KBM-7 (cell line): ENCODE results near the gene MAGEB17.
"Not testable (repeated sequence)": the region's sequence is repeated elsewhere in the genome, so short reads cannot be mapped to it uniquely, and the experiment has no call there.

Source experiments
- DNase-seq: peaks from one replicate; pipeline ENCODE4 v3.0.0-alpha.2; 2015
- in situ Hi-C: fragments of 300-500 bp; cut with MboI; formaldehyde crosslinking; loops from 2 replicates; pipeline ENCODE4 v1.14.3; 2020; ENCODE audit warnings: low sequenced_read_pairs, low pct_unique_long_range_greater_than_20kb, mixed read lengths

Gene MAGEB17

GRCh38 chrX:16148896-16149295 lies 18.4 kb upstream of the MAGEB17 start:
- in situ Hi-C loops, result no loop called here

GRCh38 chrX:16155581-16156096 lies 11.6 kb upstream of the MAGEB17 start:
- in situ Hi-C loops, result no loop called here
- DNase-seq, result no peak

More at GRCh38 chrX:16148896-16149295, 18.4 kb upstream of the MAGEB17 start:
- no peak for DNase-seq

- DNase-seq, result no peak
- in situ Hi-C loops, result no loop called here
Measured at GRCh38 chrX:16156692-16157331, 10.5 kb upstream of the MAGEB17 start.

- in situ Hi-C loops, result no loop called here
- no peak for DNase-seq
Measured at GRCh38 chrX:16160729-16161128, 6.6 kb upstream of the MAGEB17 start.

- in situ Hi-C loops, DNase-seq: not testable (repeated sequence)
Measured at GRCh38 chrX:16161173-16161572, 6.1 kb upstream of the MAGEB17 start.

GRCh38 chrX:16162391-16162790 lies 4.9 kb upstream of the MAGEB17 start:
- DNase-seq, result no peak
- in situ Hi-C loops, result no loop called here

GRCh38 chrX:16164748-16165147 lies 2.5 kb upstream of the MAGEB17 start:
- no peak for DNase-seq
- in situ Hi-C loops, result no loop called here

- no peak for DNase-seq
- in situ Hi-C loops, result no loop called here
Measured at GRCh38 chrX:16171039-16171438, 3.8 kb downstream of the MAGEB17 start.

GRCh38 chrX:16171944-16172343 lies 4.7 kb downstream of the MAGEB17 start:
- in situ Hi-C loops, result no loop called here
- no peak for DNase-seq

- in situ Hi-C loops, result no loop called here
- DNase-seq, result no peak
Measured at GRCh38 chrX:16172391-16172790, 5.1 kb downstream of the MAGEB17 start.

GRCh38 chrX:16175329-16176061 lies 8.2 kb downstream of the MAGEB17 start:
- in situ Hi-C loops, result no loop called here
- DNase-seq, result no peak

GRCh38 chrX:16177260-16177659 lies 10.0 kb downstream of the MAGEB17 start:
- no peak for DNase-seq
- in situ Hi-C loops, result no loop called here

- in situ Hi-C loops, DNase-seq: not testable (repeated sequence)
Measured at GRCh38 chrX:16183843-16184242, 16.6 kb downstream of the MAGEB17 start.

GRCh38 chrX:16185725-16186136 lies 18.4 kb downstream of the MAGEB17 start:
- in situ Hi-C loops, result no loop called here
- peak; percentile 2 for DNase-seq

GRCh38 chrX:16186380-16187007 lies 19.2 kb downstream of the MAGEB17 start:
- no peak for DNase-seq
- in situ Hi-C loops, result no loop called here

GRCh38 chrX:16187024-16187760 lies 19.9 kb downstream of the MAGEB17 start:
- no peak for DNase-seq
- in situ Hi-C loops, result no loop called here

- in situ Hi-C loops, result no loop called here
- DNase-seq, result no peak
Measured at GRCh38 chrX:16188687-16189086, 21.4 kb downstream of the MAGEB17 start.

GRCh38 chrX:16191605-16192004 lies 24.3 kb downstream of the MAGEB17 start:
- in situ Hi-C loops, result no loop called here
- no peak for DNase-seq

- in situ Hi-C loops, result no loop called here
- no peak for DNase-seq
Measured at GRCh38 chrX:16196829-16197228, 29.5 kb downstream of the MAGEB17 start.
